GM20000 (cell line): ENCODE data around the gene TMED3.

Experiments used
- DNase-seq: peaks from one replicate; pipeline ENCODE4 v3.0.0; 2012; ENCODE audit warnings: low spot score
- TF ChIP-seq, protein P1 (sequence below): IDR thresholded peaks from 2 replicates; pipeline ENCODE4 v1.5.1; 2012; ENCODE audit warnings: mild to moderate bottlenecking, control low read depth; ENCODE audit errors: extremely low read depth, missing control alignments

TMED3 gene

DNA sequence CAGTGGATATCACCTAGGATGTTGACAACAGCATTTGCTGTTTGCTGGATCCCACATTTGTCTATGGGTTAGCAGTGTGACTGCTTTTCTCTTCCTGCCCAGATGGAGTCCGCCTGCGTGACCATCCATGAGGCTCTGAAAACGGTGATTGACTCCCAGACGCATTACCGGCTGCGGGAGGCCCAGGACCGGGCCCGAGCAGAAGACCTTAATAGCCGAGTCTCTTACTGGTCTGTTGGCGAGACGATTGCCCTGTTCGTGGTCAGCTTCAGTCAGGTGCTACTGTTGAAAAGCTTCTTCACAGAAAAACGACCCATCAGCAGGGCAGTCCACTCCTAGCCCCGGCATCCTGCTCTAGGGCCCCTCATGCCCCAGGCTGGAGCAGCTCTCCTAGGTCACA lies 11.0 kb downstream of the TMED3 start:
- TF ChIP-seq, protein P1, sequence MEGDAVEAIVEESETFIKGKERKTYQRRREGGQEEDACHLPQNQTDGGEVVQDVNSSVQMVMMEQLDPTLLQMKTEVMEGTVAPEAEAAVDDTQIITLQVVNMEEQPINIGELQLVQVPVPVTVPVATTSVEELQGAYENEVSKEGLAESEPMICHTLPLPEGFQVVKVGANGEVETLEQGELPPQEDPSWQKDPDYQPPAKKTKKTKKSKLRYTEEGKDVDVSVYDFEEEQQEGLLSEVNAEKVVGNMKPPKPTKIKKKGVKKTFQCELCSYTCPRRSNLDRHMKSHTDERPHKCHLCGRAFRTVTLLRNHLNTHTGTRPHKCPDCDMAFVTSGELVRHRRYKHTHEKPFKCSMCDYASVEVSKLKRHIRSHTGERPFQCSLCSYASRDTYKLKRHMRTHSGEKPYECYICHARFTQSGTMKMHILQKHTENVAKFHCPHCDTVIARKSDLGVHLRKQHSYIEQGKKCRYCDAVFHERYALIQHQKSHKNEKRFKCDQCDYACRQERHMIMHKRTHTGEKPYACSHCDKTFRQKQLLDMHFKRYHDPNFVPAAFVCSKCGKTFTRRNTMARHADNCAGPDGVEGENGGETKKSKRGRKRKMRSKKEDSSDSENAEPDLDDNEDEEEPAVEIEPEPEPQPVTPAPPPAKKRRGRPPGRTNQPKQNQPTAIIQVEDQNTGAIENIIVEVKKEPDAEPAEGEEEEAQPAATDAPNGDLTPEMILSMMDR, result no peak
- no peak for DNase-seq

DNA sequence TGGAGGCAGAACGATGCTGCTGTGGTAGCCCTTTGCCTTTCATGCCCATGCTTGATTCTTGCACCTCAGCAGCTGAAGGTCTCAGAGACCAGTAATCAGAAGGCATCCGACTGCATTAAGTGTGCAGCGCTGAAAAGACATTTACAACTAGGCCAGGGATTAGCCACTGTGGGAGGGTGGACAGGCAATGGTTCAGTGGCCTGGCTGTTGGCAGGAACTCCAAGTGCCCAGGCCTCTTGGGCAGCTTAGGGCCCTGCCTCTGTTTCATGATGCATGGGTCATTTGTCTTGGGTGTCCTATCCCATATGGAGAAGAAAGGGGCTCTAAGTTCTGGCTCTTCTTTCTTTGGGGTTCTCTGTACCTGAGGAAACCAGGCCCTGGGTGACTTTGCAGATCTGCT lies 11.4 kb downstream of the TMED3 start:
- TF ChIP-seq, protein P1, result no peak
- DNase-seq, result no peak

DNA sequence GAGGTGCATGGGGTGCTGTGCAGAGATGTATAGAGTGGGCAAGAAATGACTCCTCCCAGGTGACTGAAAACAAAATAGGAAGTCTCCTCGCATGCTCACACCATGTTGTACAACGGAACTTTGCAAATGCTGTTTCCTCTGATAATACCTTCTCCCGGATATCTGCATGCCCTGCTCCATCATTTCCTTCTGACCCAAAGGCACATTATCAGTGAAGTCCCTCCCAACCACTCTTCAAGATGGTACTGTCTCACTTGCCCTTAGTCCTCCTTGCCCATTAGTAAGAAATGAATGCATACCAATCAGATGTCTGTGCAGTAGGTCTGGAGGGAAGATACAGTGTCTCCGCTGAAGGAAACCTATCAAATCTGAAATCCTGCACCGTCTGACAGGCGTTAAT lies 12.0 kb downstream of the TMED3 start:
- TF ChIP-seq, protein P1, result no peak
- DNase-seq, result no peak

DNA sequence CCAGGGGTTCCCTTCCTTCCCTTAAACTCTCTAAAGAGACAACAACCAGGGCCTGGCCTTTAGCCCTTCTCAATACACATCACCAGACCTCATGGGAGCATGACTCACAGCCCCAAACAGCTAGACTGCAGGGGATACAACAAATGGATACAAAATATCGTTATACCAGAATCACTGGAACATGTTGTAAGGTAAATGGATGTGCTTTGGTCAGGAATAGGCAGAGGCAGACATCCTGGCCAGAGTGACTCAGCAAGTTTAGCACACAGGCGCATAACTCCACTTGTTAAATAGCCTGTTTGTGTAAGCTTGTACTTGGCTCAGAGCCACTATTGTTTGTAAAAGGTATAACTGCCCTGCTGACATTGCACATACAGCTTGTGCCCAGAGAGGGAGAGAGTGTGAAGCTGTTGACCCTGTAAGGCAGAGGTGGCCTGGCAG lies 18.3 kb downstream of the TMED3 start:
- no peak for DNase-seq
- TF ChIP-seq, protein P1, result no peak

DNA sequence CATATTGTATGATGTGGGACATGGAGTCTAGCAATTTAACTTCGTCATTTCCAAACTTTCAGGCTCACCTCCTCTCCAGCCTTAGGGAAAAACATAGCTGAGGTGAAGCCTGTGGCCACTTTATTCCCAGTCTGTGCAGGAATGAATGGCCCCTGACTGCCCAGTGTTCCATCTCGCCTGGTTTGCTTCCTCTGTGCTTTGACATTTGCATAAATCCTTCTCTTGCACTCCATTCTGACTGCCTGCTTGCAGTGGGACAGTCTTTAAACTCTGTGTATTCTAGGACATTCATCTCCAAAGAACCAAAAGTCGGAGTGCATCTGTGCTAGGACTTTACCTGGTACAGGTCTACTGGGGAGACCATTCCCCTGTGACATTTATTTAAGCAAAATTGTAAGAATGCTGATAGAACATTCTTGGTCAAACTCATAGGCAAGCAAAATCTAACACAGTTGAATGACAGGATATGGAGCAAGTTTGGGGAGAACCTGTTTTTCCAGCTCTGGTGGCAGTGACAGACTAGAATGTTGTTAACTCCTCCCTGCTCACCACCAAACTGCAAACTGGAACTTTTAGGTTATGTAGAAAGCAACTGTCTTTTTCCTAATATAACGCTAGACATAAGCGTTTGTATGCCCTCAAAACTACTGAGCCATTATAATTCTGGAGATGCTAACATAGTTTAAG lies 22.1 kb downstream of the TMED3 start:
- no peak for DNase-seq
- TF ChIP-seq, protein P1, result no peak

DNA sequence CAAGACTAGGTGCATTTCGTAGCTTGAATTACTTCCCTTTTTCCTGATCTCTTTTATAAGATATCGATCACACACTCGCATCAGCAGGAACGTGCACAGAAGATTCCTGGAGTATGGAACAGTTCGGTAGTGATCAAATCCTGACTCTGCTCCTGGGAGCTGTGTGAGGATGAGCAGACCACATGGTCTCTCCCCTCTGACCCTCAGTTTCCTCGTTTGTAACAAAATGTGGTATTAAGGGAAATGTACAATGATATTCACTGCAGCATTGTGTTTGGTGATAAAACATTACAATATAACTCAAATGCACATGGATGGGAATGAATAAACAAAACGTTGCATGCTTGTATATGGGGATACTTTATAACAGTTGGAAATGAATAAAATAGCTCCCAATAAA lies 26.7 kb downstream of the TMED3 start:
- no peak for DNase-seq
- TF ChIP-seq, protein P1, result no peak

DNA sequence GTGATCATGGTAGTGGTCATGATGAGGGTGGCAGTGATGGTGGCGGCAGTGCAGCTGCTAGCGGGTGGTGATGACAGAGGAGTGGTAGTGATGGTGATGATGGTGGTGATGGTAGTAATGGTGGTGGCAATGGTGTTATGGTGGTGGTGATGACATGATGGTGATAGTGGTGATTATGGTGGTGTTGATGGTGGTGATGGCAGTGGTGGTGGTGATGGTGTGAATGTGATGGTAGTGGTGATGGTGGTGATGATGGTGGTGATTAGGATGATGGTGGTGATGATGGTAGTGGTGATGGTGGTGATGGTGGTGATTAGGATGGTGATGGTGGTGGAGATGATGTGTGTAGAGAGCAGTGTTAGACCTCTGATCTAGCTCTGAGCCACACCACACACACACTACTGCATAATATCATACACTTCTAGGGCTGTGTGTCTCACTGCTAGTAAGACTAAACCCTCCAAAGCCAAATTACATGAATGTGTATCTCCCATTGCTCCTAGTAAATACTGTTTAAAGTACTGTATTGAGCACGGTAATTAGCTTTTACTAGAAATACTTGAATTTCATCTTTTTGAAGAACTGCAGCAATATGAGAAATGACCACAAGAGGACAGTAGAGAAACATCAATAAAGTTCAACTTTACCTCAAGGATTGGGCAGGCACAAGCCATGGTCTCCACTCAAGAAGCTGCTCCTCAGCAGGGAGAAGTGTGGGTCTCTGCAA lies 28.8 kb downstream of the TMED3 start:
- peak; percentile 42 for DNase-seq
- TF ChIP-seq, protein P1, result peak; percentile 64
